Muscle layer of duodenum (tissue), 2 donors: ENCODE results near the gene ARL8A.
A peak's percentile ranks its signal among the peaks of the same experiment; 100 is the strongest.

Source experiments
- H3K27ac ChIP-seq: one replicate; pipeline ENCODE4 v1.7.0; 2013; ENCODE audit warnings: mild to moderate bottlenecking, low read length
- H3K27me3 ChIP-seq: one replicate; pipeline ENCODE4 v1.7.0; 2013; ENCODE audit warnings: low read depth, mild to moderate bottlenecking, control low read depth, low read length
- H3K36me3 ChIP-seq, 2 donors: one replicate each; pipeline ENCODE4 v1.7.0; 2013; ENCODE audit warnings: low read length in 2 of 2, control low read depth in 1 of 2, mild to moderate bottlenecking in 1 of 2; ENCODE audit not compliant: insufficient read depth in 2 of 2, control insufficient read depth in 1 of 2
- H3K4me1 ChIP-seq, 2 donors: one replicate each; pipeline ENCODE4 v1.7.0; 2013; ENCODE audit warnings: low read length in 2 of 2, mild to moderate bottlenecking in 2 of 2, control low read depth in 1 of 2, moderate library complexity in 1 of 2; ENCODE audit not compliant: insufficient read depth in 2 of 2, control insufficient read depth in 1 of 2
- H3K4me3 ChIP-seq, 2 donors: one replicate each; pipeline ENCODE4 v1.7.0; 2013; ENCODE audit warnings: low read length in 2 of 2, low read depth in 1 of 2, mild to moderate bottlenecking in 1 of 2
- H3K9me3 ChIP-seq, 2 donors: one replicate each; pipeline ENCODE4 v1.7.0; 2013; ENCODE audit warnings: low read length in 2 of 2, control low read depth in 1 of 2, mild to moderate bottlenecking in 1 of 2; ENCODE audit not compliant: control insufficient read depth in 1 of 2
- donor health status: healthy.

ARL8A gene

GRCh38 chr1:202105571-202106339 is 38.8 kb downstream of the ARL8A start:
- Histone ChIP-seq H3K27ac (peak overlapping the region; percentile 97), H3K27me3 (no peaks in the 10 kb centered on the region), H3K9me3 (no peaks in the 10 kb centered on the region), H3K36me3 (no peaks in the 10 kb centered on the region), H3K4me3 (no peak overlapping the region), H3K4me1 (no peaks in the 10 kb centered on the region)

- no peak overlapping the region for H3K4me3 ChIP-seq
- no peaks in the 10 kb centered on the region for H3K27me3 ChIP-seq
- H3K4me1 ChIP-seq: no peaks in the 10 kb centered on the region
- no peak overlapping the region for H3K27ac ChIP-seq
- H3K36me3 ChIP-seq: no peaks in the 10 kb centered on the region
- no peaks in the 10 kb centered on the region for H3K9me3 ChIP-seq
Observed at GRCh38 chr1:202104073-202104472, 40.5 kb downstream of the ARL8A start.

GRCh38 chr1:202101184-202101583 is 43.4 kb downstream of the ARL8A start:
- Histone ChIP-seq H3K4me1 (no peaks in the 10 kb centered on the region), H3K27me3 (no peaks in the 10 kb centered on the region), H3K4me3 (no peak overlapping the region), H3K36me3 (no peaks in the 10 kb centered on the region), H3K27ac (no peak overlapping the region), H3K9me3 (no peaks in the 10 kb centered on the region)

- Histone ChIP-seq H3K36me3 (no peaks in the 10 kb centered on the region), H3K27ac (no peak overlapping the region), H3K27me3 (no peaks in the 10 kb centered on the region), H3K4me3 (no peak overlapping the region), H3K4me1 (no peaks in the 10 kb centered on the region), H3K9me3 (no peaks in the 10 kb centered on the region)
Observed at GRCh38 chr1:202093858-202094257, 50.7 kb downstream of the ARL8A start.

DNA sequence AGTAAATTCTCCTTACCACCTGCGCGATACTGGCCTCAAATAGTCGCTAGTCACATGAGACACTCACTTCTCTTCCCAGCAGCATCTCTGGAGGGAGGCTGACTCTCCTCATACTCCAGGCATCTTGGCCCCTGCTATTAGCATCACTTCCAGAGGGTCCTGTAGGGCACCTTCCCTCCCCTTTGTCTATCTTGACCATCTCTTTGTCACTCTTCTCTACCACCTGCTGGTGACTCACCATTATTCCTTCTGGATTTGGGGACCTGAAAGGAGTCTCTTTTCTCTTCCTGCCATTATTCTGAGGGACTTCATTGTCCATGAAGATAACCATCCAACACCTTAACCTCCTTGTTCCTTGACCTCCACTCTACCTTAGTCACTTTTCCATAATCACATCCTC is 53.5 kb downstream of the ARL8A start:
- H3K9me3 ChIP-seq: no peaks in the 10 kb centered on the region
- H3K4me3 ChIP-seq: no peak overlapping the region
- H3K27ac ChIP-seq: no peak overlapping the region
- no peaks in the 10 kb centered on the region for H3K36me3 ChIP-seq
- H3K4me1 ChIP-seq: no peaks in the 10 kb centered on the region
- H3K27me3 ChIP-seq: no peaks in the 10 kb centered on the region

DNA sequence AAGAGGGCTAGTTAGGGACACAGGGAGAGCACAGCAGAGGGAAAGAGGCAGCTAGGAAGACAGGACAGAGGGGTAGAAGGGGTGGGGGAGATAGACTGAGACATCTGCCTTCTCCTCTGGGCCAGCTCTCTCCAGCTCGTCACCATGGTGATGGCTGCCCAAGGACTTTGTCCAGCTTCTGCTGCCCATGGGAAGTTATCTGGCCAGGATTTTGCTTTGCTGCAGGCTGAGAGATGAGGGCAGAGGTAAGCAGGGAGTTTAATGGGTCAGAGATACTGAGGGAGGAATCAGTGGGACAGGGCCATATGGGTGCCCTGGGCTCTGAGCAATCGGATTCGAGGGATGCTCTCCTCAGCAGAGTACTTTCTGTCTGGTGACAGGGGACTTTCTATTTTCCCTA is 56.3 kb downstream of the ARL8A start:
- Histone ChIP-seq H3K4me1 (no peaks in the 10 kb centered on the region), H3K4me3 (no peak overlapping the region), H3K27me3 (no peaks in the 10 kb centered on the region), H3K36me3 (no peaks in the 10 kb centered on the region), H3K27ac (no peak overlapping the region), H3K9me3 (no peaks in the 10 kb centered on the region)

GRCh38 chr1:202086579-202087350 is 57.8 kb downstream of the ARL8A start:
- Histone ChIP-seq H3K36me3 (no peaks in the 10 kb centered on the region), H3K9me3 (no peaks in the 10 kb centered on the region), H3K4me1 (no peaks in the 10 kb centered on the region), H3K27ac (peak overlapping the region; percentile 79), H3K4me3 (no peak overlapping the region), H3K27me3 (no peaks in the 10 kb centered on the region)

DNA sequence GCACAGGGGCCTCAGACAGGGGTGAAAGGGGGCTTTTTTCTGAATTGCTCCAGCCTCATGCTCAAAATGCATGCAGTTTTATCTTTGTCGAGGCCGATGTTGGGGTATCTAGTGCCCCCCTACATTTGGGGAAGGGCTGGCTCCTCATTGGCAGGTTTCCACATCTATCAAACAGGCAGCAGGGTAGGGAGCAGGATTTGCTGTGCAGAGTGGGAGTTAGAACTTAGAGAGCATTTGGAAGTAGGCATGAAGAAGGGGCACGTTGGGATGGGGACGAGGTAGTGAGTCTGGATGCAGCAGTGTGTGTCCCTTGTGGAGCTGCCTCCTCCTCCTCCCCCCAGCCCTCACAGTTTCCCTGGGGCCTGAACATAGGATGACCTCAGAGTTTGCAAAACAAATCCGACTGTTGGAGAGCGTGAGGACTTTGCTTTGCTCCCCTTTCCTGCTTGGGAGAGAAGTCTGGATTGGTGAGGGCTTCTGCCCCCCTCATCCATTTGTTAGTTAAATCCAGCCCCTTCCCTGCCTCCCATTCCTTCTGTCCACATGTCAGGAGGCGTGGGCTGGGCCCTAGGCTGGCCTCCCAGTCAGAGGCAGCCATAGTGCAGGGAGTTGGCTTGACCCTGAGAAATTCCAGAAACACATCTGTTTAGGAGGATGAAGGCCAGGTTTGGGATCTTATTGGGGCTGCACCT is 58.7 kb downstream of the ARL8A start:
- no peaks in the 10 kb centered on the region for H3K36me3 ChIP-seq
- H3K4me1 ChIP-seq: no peaks in the 10 kb centered on the region
- H3K27me3 ChIP-seq: no peaks in the 10 kb centered on the region
- H3K27ac ChIP-seq: peak overlapping the region; percentile 79
- no peaks in the 10 kb centered on the region for H3K9me3 ChIP-seq
- no peak overlapping the region for H3K4me3 ChIP-seq

DNA sequence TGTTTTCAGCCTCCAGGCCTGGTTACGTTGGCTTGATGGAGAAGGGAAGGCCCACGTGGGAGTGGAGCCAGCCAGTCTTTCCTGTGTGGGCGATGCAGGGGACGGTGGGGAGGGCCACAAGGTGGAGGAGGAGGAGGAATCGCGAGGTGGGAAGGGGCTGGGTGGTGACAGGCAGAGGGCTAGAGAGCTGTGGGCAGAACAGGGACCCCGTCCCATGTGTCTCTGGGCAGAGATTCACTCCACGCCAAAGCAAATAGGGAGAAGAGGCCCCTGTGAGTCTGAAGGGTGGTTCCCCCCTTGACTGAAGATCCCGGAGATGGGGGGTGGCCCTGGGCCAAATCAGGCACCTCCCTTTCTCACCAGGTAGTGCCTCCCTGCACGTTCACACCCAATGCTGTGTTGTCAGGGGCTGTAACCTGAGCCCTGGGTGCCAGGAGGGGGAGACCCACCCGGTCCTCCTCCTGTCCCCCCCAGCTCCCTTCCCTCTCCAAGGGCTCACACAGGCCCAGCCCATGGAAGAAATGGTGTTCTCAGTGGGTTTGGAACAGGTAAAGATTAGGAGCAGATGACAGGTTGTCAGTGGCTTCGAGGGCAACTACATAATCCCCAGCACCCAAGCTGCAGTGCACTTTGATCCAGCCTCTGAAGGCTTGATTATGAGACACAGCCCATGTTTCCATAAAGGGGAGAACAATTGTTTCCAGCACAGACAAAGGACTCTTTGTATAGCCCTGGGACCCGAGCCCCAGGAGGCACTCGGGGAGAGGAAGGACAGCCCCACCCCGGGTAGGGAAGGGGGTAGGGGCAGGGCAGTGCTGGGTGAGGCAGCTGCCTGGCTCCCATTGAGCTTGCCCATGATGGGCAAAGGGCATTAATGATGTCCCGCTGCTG is 59.5 kb downstream of the ARL8A start:
- H3K4me3 ChIP-seq: no peak overlapping the region
- no peaks in the 10 kb centered on the region for H3K9me3 ChIP-seq
- no peaks in the 10 kb centered on the region for H3K36me3 ChIP-seq
- H3K27ac ChIP-seq: peak overlapping the region; percentile 88
- H3K4me1 ChIP-seq: no peaks in the 10 kb centered on the region
- no peaks in the 10 kb centered on the region for H3K27me3 ChIP-seq
